Measurements from ENCODE around the gene INPP5A.

INPP5A gene

GRCh38 chr10:132631338-132631735, 93.8 kb downstream of the INPP5A start:
- DNase-seq (ENCODE audit: low read depth), result no peak

GRCh38 chr10:132632091-132632561, 94.5 kb downstream of the INPP5A start:
- no peak for DNase-seq (ENCODE audit: low read depth)

GRCh38 chr10:132632851-132633684, 95.5 kb downstream of the INPP5A start:
- no peak for DNase-seq (ENCODE audit: low read depth)

GRCh38 chr10:132634241-132634946, 96.8 kb downstream of the INPP5A start:
- DNase-seq (ENCODE audit: low read depth), result no peak

- DNase-seq (ENCODE audit: low read depth), result no peak
Observed at GRCh38 chr10:132634947-132635271, 97.3 kb downstream of the INPP5A start.

GRCh38 chr10:132636358-132636757, 98.8 kb downstream of the INPP5A start:
- DNase-seq (ENCODE audit: low read depth), result no peak

GRCh38 chr10:132637477-132638129, 100.0 kb downstream of the INPP5A start:
- DNase-seq (ENCODE audit: low read depth), result no peak

- DNase-seq (ENCODE audit: low read depth), result no peak
Observed at GRCh38 chr10:132638130-132638515, 100.5 kb downstream of the INPP5A start.

- DNase-seq (ENCODE audit: low read depth), result no peak
Observed at GRCh38 chr10:132639470-132639869, 101.9 kb downstream of the INPP5A start.

GRCh38 chr10:132640326-132641125, 102.9 kb downstream of the INPP5A start:
- no peak for DNase-seq (ENCODE audit: low read depth)

GRCh38 chr10:132641401-132641800, 103.8 kb downstream of the INPP5A start:
- DNase-seq (ENCODE audit: low read depth), result no peak

- DNase-seq (ENCODE audit: low read depth), result no peak
Observed at GRCh38 chr10:132641966-132642731, 104.6 kb downstream of the INPP5A start.

GRCh38 chr10:132642732-132643008, 105.1 kb downstream of the INPP5A start:
- DNase-seq (ENCODE audit: low read depth), result no peak

- no peak for DNase-seq (ENCODE audit: low read depth)
Observed at GRCh38 chr10:132643709-132644526, 106.3 kb downstream of the INPP5A start.

- DNase-seq (ENCODE audit: low read depth), result no peak
Observed at GRCh38 chr10:132644527-132645246, 107.1 kb downstream of the INPP5A start.

GRCh38 chr10:132645247-132645530, 107.6 kb downstream of the INPP5A start:
- no peak for DNase-seq (ENCODE audit: low read depth)

GRCh38 chr10:132645630-132646442, 108.2 kb downstream of the INPP5A start:
- no peak for DNase-seq (ENCODE audit: low read depth)

- no peak for DNase-seq (ENCODE audit: low read depth)
Observed at GRCh38 chr10:132646443-132647097, 109.0 kb downstream of the INPP5A start.

- DNase-seq (ENCODE audit: low read depth), result no peak
Observed at GRCh38 chr10:132647424-132647823, 109.8 kb downstream of the INPP5A start.
